RWPE2 (cell line): ENCODE data around the gene IFNG-AS1.

Source experiments
- ATAC-seq: fragments of 200-7000 bp; cut with Tn5 transposase; 3 replicates; pipeline ENCODE4 v1.9.1; 2021; ENCODE audit warnings: low read depth
- DNase-seq: peaks from one replicate; pipeline ENCODE4 v3.0.0-alpha.2; 2020; ENCODE audit warnings: low spot score
- H3K27ac ChIP-seq: fragments of 450-650 bp; 2 replicates; pipeline ENCODE4 v1.5.1; 2017; ENCODE audit warnings: mild to moderate bottlenecking; ENCODE audit not compliant: poor library complexity, severe bottlenecking
- H3K27me3 ChIP-seq: fragments of 250-450 bp; sonication (Bioruptor Pico); 2 replicates; pipeline ENCODE4 v1.5.1; 2021; ENCODE audit warnings: mild to moderate bottlenecking, moderate library complexity; ENCODE audit not compliant: insufficient read depth, poor library complexity, severe bottlenecking
- H3K36me3 ChIP-seq: fragments of 250-450 bp; sonication (Bioruptor Pico); 2 replicates; pipeline ENCODE4 v1.5.1; 2020; ENCODE audit warnings: low read depth, mild to moderate bottlenecking, moderate library complexity
- H3K4me1 ChIP-seq: fragments of 250-450 bp; sonication (Bioruptor Pico); 2 replicates; pipeline ENCODE4 v1.5.1; 2021; ENCODE audit warnings: mild to moderate bottlenecking, moderate library complexity; ENCODE audit not compliant: insufficient read depth, poor library complexity, severe bottlenecking
- H3K4me3 ChIP-seq: fragments of 250-450 bp; sonication (Bioruptor Pico); 2 replicates; pipeline ENCODE4 v1.5.1; 2021; ENCODE audit warnings: mild to moderate bottlenecking, moderate library complexity; ENCODE audit not compliant: severe bottlenecking
- H3K9me3 ChIP-seq: fragments of 250-450 bp; sonication (Bioruptor Pico); 2 replicates; pipeline ENCODE4 v1.5.1; 2021; ENCODE audit warnings: mild to moderate bottlenecking, moderate library complexity; ENCODE audit not compliant: severe bottlenecking
- TF ChIP-seq, protein P1 (sequence below): fragments of 450-650 bp; IDR thresholded peaks from one replicate; pipeline ENCODE4 v1.5.1; 2017; ENCODE audit warnings: mild to moderate bottlenecking, moderate library complexity; ENCODE audit not compliant: poor library complexity, severe bottlenecking

The IFNG-AS1 gene

GRCh38 chr12:67964456-67964855 lies 24.8 kb upstream of the IFNG-AS1 start:
- Histone ChIP-seq H3K27me3 (no peaks in the 10 kb centered on the region), H3K9me3 (no peaks in the 10 kb centered on the region), H3K27ac (no peak overlapping the region), H3K36me3 (no peaks in the 10 kb centered on the region), H3K4me1 (no peaks in the 10 kb centered on the region), H3K4me3 (no peak overlapping the region)
- DNase-seq (no peak), ATAC-seq (no peak)
- TF ChIP-seq, protein P1, sequence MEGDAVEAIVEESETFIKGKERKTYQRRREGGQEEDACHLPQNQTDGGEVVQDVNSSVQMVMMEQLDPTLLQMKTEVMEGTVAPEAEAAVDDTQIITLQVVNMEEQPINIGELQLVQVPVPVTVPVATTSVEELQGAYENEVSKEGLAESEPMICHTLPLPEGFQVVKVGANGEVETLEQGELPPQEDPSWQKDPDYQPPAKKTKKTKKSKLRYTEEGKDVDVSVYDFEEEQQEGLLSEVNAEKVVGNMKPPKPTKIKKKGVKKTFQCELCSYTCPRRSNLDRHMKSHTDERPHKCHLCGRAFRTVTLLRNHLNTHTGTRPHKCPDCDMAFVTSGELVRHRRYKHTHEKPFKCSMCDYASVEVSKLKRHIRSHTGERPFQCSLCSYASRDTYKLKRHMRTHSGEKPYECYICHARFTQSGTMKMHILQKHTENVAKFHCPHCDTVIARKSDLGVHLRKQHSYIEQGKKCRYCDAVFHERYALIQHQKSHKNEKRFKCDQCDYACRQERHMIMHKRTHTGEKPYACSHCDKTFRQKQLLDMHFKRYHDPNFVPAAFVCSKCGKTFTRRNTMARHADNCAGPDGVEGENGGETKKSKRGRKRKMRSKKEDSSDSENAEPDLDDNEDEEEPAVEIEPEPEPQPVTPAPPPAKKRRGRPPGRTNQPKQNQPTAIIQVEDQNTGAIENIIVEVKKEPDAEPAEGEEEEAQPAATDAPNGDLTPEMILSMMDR, result no peak

DNA sequence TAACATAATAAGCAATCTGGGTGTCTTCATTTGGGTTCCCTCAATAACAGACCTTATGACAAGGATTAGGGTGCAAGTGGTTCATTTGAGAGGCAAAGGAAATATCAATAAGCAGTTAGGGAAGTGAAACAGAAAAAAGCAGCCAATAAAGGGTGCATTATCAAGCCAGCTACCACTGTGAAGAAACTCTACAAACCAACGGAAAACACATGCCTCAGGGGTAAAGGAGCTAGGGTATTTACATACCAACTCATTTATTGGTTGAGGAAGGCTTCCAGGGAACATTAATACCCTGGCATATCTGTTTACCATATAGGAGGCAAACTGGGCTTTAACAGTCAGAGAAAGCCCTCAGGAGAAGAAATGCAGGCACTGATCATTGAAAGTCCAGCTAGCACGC lies 22.7 kb upstream of the IFNG-AS1 start:
- no peak overlapping the region for H3K4me3 ChIP-seq

GRCh38 chr12:67968321-67968720 lies 20.9 kb upstream of the IFNG-AS1 start:
- no peak for DNase-seq
- H3K27ac ChIP-seq, result no peak overlapping the region
- no peaks in the 10 kb centered on the region for H3K27me3 ChIP-seq
- H3K4me3 ChIP-seq, result no peak overlapping the region
- no peaks in the 10 kb centered on the region for H3K36me3 ChIP-seq
- no peaks in the 10 kb centered on the region for H3K4me1 ChIP-seq
- ATAC-seq, result no peak
- H3K9me3 ChIP-seq, result no peaks in the 10 kb centered on the region
- TF ChIP-seq, protein P1, result no peak

More for the DNA sequence above, 22.7 kb upstream of the IFNG-AS1 start:
- Histone ChIP-seq H3K27me3 (no peaks in the 10 kb centered on the region), H3K27ac (no peak overlapping the region), H3K36me3 (no peaks in the 10 kb centered on the region), H3K4me1 (no peaks in the 10 kb centered on the region), H3K9me3 (no peaks in the 10 kb centered on the region)
- DNase-seq (no peak), ATAC-seq (no peak)
- TF ChIP-seq, protein P1, result no peak

DNA sequence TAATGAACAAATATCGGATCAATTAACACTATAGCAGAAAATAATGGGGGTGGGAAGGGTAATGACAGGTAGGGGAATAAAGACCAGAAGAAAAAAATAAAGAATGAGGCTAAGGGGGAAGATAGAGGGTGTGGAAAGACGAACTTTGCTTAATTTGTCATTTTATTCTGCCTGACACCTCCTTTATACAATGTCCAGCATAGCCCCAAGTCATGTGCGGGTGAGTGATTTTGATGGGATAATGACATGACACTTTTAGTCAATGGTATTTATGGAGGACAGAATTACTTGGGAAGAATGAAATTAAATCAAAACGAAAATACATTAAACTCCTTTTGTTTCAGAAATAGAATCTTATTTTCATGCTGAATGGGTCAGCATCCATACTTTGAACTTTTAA lies 20.5 kb upstream of the IFNG-AS1 start:
- Histone ChIP-seq H3K27me3 (no peaks in the 10 kb centered on the region), H3K27ac (no peak overlapping the region), H3K9me3 (no peaks in the 10 kb centered on the region), H3K4me1 (no peaks in the 10 kb centered on the region), H3K4me3 (no peak overlapping the region), H3K36me3 (no peaks in the 10 kb centered on the region)
- ATAC-seq, result no peak
- TF ChIP-seq, protein P1, result no peak
- DNase-seq, result no peak

DNA sequence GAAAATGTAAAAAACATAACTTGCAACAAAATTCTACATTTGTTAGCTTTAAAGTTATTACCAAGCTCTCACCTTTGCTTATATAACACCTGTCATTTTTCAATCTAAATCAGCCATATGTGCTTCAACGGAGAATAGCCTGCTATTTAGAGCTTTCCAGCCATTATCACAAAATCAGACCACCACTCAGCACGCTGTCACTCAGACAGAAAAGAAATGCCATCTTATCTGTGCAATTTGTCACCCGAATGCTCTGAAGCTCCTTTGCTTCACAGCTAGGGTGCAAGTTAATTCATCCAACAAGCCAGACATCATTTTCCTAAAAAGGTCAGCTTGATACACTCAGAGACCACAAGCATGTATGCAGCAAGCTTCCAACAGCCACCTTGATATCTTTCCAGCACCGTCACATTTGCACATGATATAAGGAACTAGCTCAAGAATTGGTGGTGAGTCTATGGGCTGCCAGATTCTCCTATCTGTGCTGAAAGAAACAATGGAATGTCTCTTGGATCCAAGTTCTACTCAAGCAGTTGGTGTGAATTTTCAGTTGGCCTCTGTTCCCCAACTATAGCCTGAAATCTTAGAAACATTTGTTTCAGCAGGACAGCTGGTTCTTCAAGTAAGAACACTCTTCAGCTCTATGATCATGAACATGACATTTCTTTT lies 20.0 kb upstream of the IFNG-AS1 start:
- H3K4me3 ChIP-seq, result no peak overlapping the region
- H3K4me1 ChIP-seq, result no peaks in the 10 kb centered on the region
- H3K27ac ChIP-seq, result no peak overlapping the region
- no peaks in the 10 kb centered on the region for H3K9me3 ChIP-seq
- ATAC-seq (no peak), DNase-seq (no peak)
- H3K36me3 ChIP-seq, result no peaks in the 10 kb centered on the region
- no peaks in the 10 kb centered on the region for H3K27me3 ChIP-seq
- TF ChIP-seq, protein P1, result no peak
